Body of pancreas (tissue), 4 donors: Measurements from ENCODE around the gene STX3.

Source experiments
- CTCF ChIP-seq, 7 experiments: fragments of 450-650 bp in 4 of 7; fragments of 200-600 bp in 3 of 7; sonication (generic) in 3 of 7; IDR thresholded peaks; one replicate each; pipeline ENCODE4 v1.5.1; 2016 to 2019; ENCODE audit warnings: antibody characterized with exemption in 7 of 7
- POLR2A ChIP-seq, 3 donors: fragments of 450-650 bp; IDR thresholded peaks; one replicate each; pipeline ENCODE4 v1.6.1; 2016; ENCODE audit warnings: antibody characterized with exemption in 3 of 3, mild to moderate bottlenecking in 2 of 3

- no peak for TF ChIP-seq POLR2A (IDR thresholded peaks at IDR 0.05)
- no peak for TF ChIP-seq CTCF (IDR thresholded peaks at IDR 0.05)
These were observed 55.7 kb downstream of the STX3 start for GRCh38 chr11:59810911-59811259.
